ENCODE results near the gene HES5.

GRCh38 chr1:2479618-2480017 is 50.4 kb downstream of the HES5 start:
- TF ChIP-seq CTCF (IDR thresholded peaks at IDR 0.05) (no peak), POLR2A (IDR thresholded peaks at IDR 0.05) (no peak)
